K562 (cell line): ENCODE measurements around the gene ACTR3C.

ENCODE experiments used
- ATF3 ChIP-seq, 2 experiments: fragments of 450-650 bp in 1 of 2; sonication (generic) in 1 of 2; formaldehyde crosslinking in 1 of 2; IDR thresholded peaks in 1 of 2; conservative IDR thresholded peaks in 1 of 2; 2 replicates each; pipeline versions ENCODE4 v1.6.1 to v1.8.1; 2016 to 2023; ENCODE audit warnings: mild to moderate bottlenecking in 2 of 2, moderate library complexity in 2 of 2, inconsistent platforms in 1 of 2, missing genetic modification reagents in 1 of 2
- BRF1 ChIP-seq: IDR thresholded peaks from 3 replicates; pipeline ENCODE4 v1.6.1; 2011; ENCODE audit warnings: borderline replicate concordance, mild to moderate bottlenecking; ENCODE audit not compliant: insufficient read length; ENCODE audit errors: extremely low read depth
- HCFC1 ChIP-seq: IDR thresholded peaks from 2 replicates; pipeline ENCODE4 v1.6.1; 2012; ENCODE audit warnings: low read depth, low read length, improper control_type of control experiment
- HMG20A ChIP-seq: fragments of 450-650 bp; formaldehyde crosslinking; conservative IDR thresholded peaks from 2 replicates; pipeline ENCODE4 v1.4.0; 2020; ENCODE audit warnings: mild to moderate bottlenecking, mixed read lengths
- MXI1 ChIP-seq: IDR thresholded peaks from 2 replicates; pipeline ENCODE4 v1.6.1; 2011; ENCODE audit warnings: low read depth, mild to moderate bottlenecking, improper control_type of control experiment, low read length
- SRF ChIP-seq, 2 experiments: fragments of 250-450, 450-650 bp in 1 of 2; sonication (Bioruptor Pico) in 1 of 2; sonication (generic) in 1 of 2; formaldehyde crosslinking; IDR thresholded peaks; 2 replicates each; pipeline versions ENCODE4 v1.5.0 to v1.5.1; 2020 to 2022; ENCODE audit warnings: mild to moderate bottlenecking in 1 of 2, missing genetic modification reagents in 1 of 2
- YBX1 ChIP-seq: fragments of 450-650 bp; IDR thresholded peaks from 2 replicates; pipeline ENCODE4 v1.7.1; 2016; ENCODE audit warnings: mild to moderate bottlenecking
- ZNF121 ChIP-seq: sonication (generic); formaldehyde crosslinking; conservative IDR thresholded peaks from 2 replicates; pipeline ENCODE4 v1.8.0; 2022; ENCODE audit warnings: missing genetic modification reagents

DNA sequence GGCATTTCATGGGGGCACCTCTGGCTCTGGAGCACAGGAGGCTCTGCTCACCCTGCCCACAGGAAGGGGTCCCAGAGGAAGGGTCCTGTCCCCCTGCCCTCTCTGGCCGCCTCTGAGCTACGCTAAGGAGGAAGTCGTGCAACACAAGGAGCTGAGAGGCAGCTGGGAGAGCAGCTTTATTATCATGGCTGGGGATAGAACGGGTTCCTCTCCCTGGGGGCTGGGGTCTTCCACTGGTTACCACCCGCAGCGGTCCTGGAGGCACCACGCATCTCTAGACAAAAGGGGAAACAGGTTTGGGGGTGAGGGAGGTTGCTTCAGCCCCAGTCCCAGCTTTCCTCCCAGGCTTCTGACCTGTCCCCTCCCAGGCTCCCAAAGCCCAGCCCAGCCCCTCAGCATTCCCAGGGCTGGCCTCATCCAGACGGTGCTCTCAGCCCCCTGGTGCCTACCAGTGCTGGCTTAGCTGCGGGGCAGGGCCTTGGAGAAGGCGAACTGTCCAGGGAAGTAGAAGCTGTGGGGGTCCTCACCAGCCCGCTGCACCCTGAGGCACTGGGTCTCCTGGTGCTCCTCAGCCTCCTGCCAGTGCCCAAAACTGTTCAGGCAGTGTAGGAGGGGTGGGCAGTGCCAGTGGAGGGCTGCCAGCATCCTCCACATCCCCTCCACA, 15.0 kb upstream of the ACTR3C start:
- TF ChIP-seq MXI1, result no peak
- no peak for TF ChIP-seq HMG20A (CRISPR knock-in tag)
- TF ChIP-seq HCFC1, result no peak
- no peak for TF ChIP-seq ZNF121 (CRISPR knock-in tag)
- no peak for TF ChIP-seq SRF (CRISPR knock-in tag; IDR thresholded peaks at IDR 0.05)
- TF ChIP-seq ATF3 (IDR thresholded peaks at IDR 0.05), result no peak
- TF ChIP-seq ATF3 (CRISPR knock-in tag; conservative IDR thresholded peaks at IDR 0.05), result no peak
- no peak for TF ChIP-seq BRF1
- TF ChIP-seq YBX1, result no peak
